Neural crest cell (in vitro differentiated cells): ENCODE data around the gene CLIC5. TPM values are rescaled to one million over a fixed set of nuclear protein-coding genes. Genes with fewer than 3 reads are reported as not detected.

Experiments used
- DNase-seq: peaks from one replicate; pipeline ENCODE4 v3.0.0; 2021; ENCODE audit warnings: low read depth, mixed read lengths, low spot score
- H3K27ac Mint-ChIP-seq: one replicate; pipeline ENCODE4 v1.8.0; 2021; ENCODE audit warnings: mild to moderate bottlenecking, mixed read lengths; ENCODE audit not compliant: unreplicated experiment
- H3K27me3 Mint-ChIP-seq: 2 replicates; pipeline ENCODE4 v1.8.0; 2021; ENCODE audit warnings: low read depth, mild to moderate bottlenecking, mixed read lengths
- H3K36me3 Mint-ChIP-seq: 2 replicates; pipeline ENCODE4 v1.8.0; 2021; ENCODE audit warnings: low read depth, mild to moderate bottlenecking, mixed read lengths
- H3K4me1 Mint-ChIP-seq: 2 replicates; pipeline ENCODE4 v1.8.0; 2021; ENCODE audit warnings: mixed read lengths
- H3K4me3 Mint-ChIP-seq: one replicate; pipeline ENCODE4 v1.8.0; 2021; ENCODE audit warnings: mild to moderate bottlenecking, mixed read lengths
- H3K9me3 Mint-ChIP-seq: 2 replicates; pipeline ENCODE4 v1.8.0; 2021; ENCODE audit warnings: mixed read lengths
- CTCF ChIP-seq: fragments of 200-600 bp; sonication (generic); conservative IDR thresholded peaks from 2 replicates; pipeline ENCODE4 v1.5.0; 2021; ENCODE audit warnings: antibody characterized with exemption, mild to moderate bottlenecking
- total RNA-seq: library from RNA; stranded (reverse); gene quantifications from 2 replicates; pipeline ENCODE4 v1.2.1, GENCODE V29; 2021

CLIC5 gene
- total RNA-seq, 1 donor from 2014 or later = not detected

GRCh38 chr6:46010771-46011170, 4.9 kb downstream of the CLIC5 start:
- no peaks in the 10 kb centered on the region for H3K9me3 Mint-ChIP-seq
- no peak for DNase-seq
- H3K27me3 Mint-ChIP-seq = peaks cover 62% of the 10 kb centered on the region
- H3K4me3 Mint-ChIP-seq = no peak overlapping the region
- H3K36me3 Mint-ChIP-seq = no peaks in the 10 kb centered on the region
- H3K4me1 Mint-ChIP-seq = peaks cover 6% of the 10 kb centered on the region
- no peak for TF ChIP-seq CTCF
- no peak overlapping the region for H3K27ac Mint-ChIP-seq

GRCh38 chr6:46010270-46010669, 5.4 kb downstream of the CLIC5 start:
- no peak for DNase-seq

DNA sequence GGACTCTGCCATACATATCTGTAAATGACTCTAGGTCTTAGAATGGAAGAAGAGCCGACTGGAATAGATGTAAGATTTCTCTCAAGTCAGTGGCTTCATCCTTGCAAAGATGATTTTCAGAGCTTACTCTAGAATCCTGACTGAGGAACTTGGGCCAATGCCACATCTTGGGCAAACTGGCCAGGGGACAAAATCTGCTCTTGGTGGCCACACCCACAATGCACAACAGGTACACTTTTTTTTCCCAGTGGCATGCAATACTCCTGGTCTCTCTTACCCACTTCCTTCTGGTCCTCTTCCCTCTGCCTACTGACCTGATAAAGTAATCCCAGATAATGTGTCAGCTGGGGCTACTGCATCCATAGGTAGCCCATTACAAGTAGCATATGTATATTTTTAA, 13.4 kb downstream of the CLIC5 start:
- no peak overlapping the region for H3K27ac Mint-ChIP-seq
- H3K4me3 Mint-ChIP-seq = no peak overlapping the region
- H3K9me3 Mint-ChIP-seq = no peaks in the 10 kb centered on the region
- H3K27me3 Mint-ChIP-seq = peaks cover 15% of the 10 kb centered on the region
- no peaks in the 10 kb centered on the region for H3K36me3 Mint-ChIP-seq
- DNase-seq = no peak
- TF ChIP-seq CTCF = no peak
- H3K4me1 Mint-ChIP-seq = no peaks in the 10 kb centered on the region

More at GRCh38 chr6:46010270-46010669, 5.4 kb downstream of the CLIC5 start:
- H3K4me1 Mint-ChIP-seq = peaks cover 6% of the 10 kb centered on the region
- no peak for TF ChIP-seq CTCF
- no peak overlapping the region for H3K4me3 Mint-ChIP-seq
- no peaks in the 10 kb centered on the region for H3K36me3 Mint-ChIP-seq
- no peaks in the 10 kb centered on the region for H3K9me3 Mint-ChIP-seq
- H3K27ac Mint-ChIP-seq = no peak overlapping the region
- peaks cover 62% of the 10 kb centered on the region for H3K27me3 Mint-ChIP-seq

DNA sequence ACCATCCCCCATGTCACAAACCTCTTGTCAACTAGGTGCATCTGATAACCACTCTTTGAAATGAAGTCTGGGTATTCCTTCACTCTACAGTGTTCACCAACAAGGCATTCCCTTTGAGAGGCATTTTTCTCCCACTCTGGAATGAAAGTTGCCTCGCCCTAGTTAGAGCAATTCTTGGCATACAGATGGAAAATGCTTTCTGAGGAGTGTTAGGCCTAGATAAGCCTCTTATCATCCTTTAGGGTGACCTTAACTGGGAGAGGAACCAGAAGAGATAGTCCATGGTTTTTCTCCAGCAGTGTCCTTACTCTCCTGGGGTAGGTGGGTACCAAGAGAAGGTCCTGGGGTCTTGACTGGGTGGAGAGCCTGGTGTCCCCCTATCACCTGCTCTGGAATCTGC, 14.8 kb downstream of the CLIC5 start:
- Mint-ChIP-seq H3K27me3 (peaks cover 15% of the 10 kb centered on the region), H3K4me1 (no peaks in the 10 kb centered on the region), H3K27ac (no peak overlapping the region), H3K4me3 (no peak overlapping the region), H3K9me3 (no peaks in the 10 kb centered on the region), H3K36me3 (no peaks in the 10 kb centered on the region)
- DNase-seq = no peak
- TF ChIP-seq CTCF = no peak

GRCh38 chr6:45998524-45998923, 17.1 kb downstream of the CLIC5 start:
- Mint-ChIP-seq H3K27ac (no peak overlapping the region), H3K36me3 (no peaks in the 10 kb centered on the region), H3K9me3 (no peaks in the 10 kb centered on the region), H3K27me3 (peaks cover 4% of the 10 kb centered on the region), H3K4me1 (no peaks in the 10 kb centered on the region), H3K4me3 (no peak overlapping the region)
- TF ChIP-seq CTCF = no peak
- DNase-seq = no peak
